NCI-H2107 treated with DMSO at 0.1 percent for 48 hours (cell line): ENCODE measurements around the gene NADSYN1.

Source experiments
- DNase-seq: peaks from one replicate; lab custom pipeline; 2025; ENCODE audit not compliant: unreplicated experiment; lab: John Stamatoyannopoulos, UW

NADSYN1 gene

GRCh38 chr11:71544525-71545214, 91.7 kb downstream of the NADSYN1 start:
- DNase-seq, result no peak

GRCh38 chr11:71545405-71545966, 92.5 kb downstream of the NADSYN1 start:
- no peak for DNase-seq

- DNase-seq, result no peak
These were observed 95.1 kb downstream of the NADSYN1 start, which contains the start of gene KRTAP5-9 for GRCh38 chr11:71548120-71548519. KRTAP5-9 (plus strand) TSS chr11:71548420; CDS start chr11:71548658, 238 bp downstream.

GRCh38 chr11:71548716-71549151, 95.7 kb downstream of the NADSYN1 start:
- no peak for DNase-seq
